GM21576 (cell line): Measurements from ENCODE around the gene EYA3.

Source experiments
- ATAC-seq: cut with Tn5 transposase; IDR thresholded peaks from one replicate; pipeline ENCODE4 v1.9.1; 2021; ENCODE audit warnings: mild to moderate bottlenecking, moderate library complexity; ENCODE audit not compliant: unreplicated experiment

The EYA3 gene

GRCh38 chr1:27973771-27974416, 114.5 kb downstream of the EYA3 start:
- ATAC-seq, result no peak

GRCh38 chr1:27972141-27972540, 116.3 kb downstream of the EYA3 start:
- ATAC-seq, result no peak

GRCh38 chr1:27971674-27972073, 116.7 kb downstream of the EYA3 start:
- no peak for ATAC-seq

DNA sequence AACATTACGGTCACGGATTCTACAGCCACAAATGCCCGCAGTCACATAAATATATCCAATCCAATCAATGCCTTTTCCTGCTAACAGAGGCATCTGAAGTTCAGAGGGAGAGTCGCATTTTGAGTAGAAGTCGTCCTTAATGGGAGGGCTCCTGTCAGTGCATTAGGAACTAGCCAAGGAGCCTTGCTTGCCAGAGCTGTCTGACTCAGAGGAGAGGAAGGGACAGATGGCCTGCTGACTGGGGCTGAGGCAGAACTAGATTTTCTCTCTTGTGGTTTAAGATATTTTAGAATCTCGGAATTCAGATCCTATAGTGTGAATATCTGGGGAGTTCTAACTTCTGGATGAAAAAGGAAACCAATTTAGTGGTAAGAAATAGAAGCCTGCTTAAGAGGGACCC, 118.0 kb downstream of the EYA3 start:
- no peak for ATAC-seq

DNA sequence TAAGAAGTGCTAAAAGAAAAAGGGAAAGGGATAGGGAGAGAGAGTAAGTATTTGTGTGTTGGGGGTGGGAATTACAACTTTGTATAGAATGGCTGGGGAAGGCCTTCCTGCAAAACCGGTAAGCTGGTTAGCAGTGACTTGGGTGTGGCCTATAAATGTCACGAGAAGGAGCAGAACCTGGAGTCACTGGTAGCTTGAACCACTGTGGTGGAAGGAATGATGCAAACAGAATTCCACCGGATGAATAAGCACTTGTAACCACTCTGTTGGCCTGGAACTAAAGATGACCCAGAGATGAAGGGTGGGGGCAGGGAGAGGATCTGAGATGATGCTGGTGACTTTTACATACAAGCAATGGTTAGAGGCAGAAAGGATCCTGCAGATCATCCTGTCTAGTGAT, 119.7 kb downstream of the EYA3 start:
- no peak for ATAC-seq

DNA sequence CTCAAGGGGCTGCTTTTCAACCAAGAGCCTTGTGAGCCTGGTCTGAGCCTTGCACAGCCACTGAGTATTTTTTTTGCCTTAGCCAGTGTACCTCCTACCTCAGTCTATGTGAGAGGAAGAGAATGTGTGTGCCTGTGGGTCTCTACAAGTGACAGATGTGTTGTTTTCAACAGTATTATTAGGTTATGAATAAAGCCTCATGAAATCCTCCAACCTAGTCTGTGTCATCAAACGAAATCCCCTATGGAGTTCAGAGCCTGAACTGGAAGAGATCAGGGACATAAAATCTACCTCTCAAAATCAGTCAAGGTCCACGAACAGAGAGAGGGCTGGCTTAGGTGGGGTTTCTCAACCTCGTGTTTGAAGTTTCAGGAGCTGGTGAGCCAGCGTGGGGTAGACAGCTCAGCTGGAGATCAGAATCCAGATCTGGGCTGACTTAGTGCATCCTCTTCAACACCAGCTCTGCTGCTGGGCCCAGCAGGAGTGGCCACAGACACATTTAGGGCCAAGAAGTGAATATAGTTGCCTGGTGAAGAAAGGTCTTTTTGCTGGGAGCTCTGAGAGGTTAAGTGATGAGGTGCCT, 120.4 kb downstream of the EYA3 start:
- no peak for ATAC-seq

DNA sequence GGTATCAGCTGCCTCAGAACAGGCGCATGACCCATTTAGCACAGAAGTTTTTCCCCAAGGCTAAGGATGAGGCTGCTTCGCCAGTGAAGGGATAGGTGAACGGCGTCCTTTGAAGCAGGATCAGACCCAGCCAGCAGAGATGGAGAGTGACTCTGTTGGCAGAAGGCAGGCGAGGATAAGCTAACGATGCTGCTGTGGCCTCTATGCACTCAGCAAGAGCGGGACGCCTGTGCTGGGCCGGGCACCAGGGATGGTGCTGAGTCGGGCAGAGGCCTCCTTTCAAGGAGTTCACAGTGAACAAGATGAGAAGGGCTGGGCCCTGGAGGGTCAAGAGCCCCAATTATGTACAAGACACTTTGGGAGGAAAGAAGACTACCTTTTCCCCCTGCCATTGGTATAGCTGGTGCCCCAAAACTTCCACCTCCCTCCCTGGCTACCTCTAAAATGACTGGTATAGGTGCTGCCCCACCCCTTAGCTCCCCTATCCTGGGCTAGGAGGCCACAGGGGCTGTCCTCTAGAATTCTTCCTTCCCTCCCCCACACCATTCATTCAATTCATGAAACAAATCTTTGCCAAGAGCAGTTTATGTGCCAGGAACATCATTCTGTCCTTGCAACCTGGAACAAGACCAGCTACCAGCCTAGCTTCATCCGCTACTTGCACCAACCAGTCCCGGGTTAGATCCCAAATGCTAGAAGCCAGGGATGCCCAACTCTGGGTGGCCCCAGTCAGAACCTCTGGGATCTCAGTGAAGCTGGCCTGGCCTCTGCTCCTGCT, 121.1 kb downstream of the EYA3 start:
- ATAC-seq, result no peak

- no peak for ATAC-seq
Measured at GRCh38 chr1:27966402-27967105, 121.9 kb downstream of the EYA3 start.

GRCh38 chr1:27963393-27963792, 125.0 kb downstream of the EYA3 start:
- ATAC-seq, result no peak

- ATAC-seq, result no peak
Measured at GRCh38 chr1:27961646-27962221, 126.7 kb downstream of the EYA3 start.

- no peak for ATAC-seq
Measured at GRCh38 chr1:27960762-27961645, 127.4 kb downstream of the EYA3 start.

DNA sequence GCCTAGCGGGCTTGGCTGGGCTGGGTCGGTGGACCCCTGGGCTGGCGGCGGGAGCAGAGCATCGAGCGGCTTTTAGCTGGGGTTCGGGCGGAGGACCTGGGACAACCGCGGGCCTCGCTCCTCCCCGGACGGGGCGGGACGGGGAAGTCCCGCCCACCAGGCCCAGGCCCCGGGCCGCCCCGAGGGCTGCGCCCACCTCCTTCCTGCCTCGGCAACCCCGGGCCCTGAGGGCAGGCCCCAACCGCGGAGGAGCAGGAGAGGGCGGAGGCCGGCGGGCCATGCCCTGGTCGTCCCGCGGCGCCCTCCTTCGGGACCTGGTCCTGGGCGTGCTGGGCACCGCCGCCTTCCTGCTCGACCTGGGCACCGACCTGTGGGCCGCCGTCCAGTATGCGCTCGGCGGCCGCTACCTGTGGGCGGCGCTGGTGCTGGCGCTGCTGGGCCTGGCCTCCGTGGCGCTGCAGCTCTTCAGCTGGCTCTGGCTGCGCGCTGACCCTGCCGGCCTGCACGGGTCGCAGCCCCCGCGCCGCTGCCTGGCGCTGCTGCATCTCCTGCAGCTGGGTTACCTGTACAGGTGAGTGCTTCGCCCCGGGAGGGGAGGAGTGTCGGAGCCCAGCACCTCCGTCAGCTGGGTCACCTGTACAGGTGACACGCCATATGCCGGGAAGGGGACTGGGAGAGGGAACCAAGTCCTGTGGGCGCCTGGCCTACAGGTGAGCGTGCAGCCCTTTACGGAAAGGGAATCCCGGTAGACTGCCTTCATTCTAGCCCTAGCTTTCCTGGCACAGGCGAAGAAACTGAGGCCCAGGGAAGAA, 128.4 kb downstream of the EYA3 start, which contains the start of gene XKR8:
XKR8 (plus strand) TSS at position 182 of the 812 bp plus-strand sequence; CDS start at position 279, 97 bp downstream.
- ATAC-seq, result peak; percentile 71

DNA sequence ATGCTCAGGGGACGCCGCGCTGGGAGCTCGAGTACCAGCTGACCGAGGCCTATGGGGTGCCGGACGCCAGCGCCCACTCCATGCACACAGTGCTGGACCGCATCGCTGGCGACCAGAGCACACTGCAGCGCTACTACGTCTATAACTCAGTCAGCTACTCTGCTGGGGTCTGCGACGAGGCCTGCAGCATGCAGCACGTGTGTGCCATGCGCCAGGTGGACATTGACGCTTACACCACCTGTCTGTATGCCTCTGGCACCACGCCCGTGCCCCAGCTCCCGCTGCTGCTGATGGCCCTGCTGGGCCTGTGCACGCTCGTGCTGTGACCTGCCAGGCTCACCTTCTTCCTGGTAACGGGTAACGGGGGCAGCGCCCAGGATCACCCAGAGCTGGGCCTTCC, 129.9 kb downstream of the EYA3 start:
- no peak for ATAC-seq

DNA sequence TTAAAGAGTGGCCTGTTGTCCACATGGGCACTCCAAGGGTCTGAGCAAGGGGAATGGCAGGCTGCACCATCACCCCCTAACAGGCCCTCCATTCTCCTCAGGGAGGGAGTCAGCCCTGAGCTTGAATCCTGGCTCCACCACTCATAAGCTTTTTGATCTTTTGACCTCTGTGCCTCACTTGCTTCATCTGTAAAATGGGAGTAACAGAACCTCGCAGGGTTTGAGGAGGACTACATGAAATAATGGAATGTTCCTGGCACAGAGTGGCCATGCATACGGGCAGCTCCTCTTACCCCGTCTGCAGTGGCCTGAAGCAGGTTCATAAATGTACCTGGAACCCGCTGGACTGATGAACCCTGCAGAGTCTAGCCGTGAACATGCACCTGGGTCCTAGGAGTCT, 130.8 kb downstream of the EYA3 start:
- no peak for ATAC-seq

- no peak for ATAC-seq
Measured at GRCh38 chr1:27956761-27957160, 131.6 kb downstream of the EYA3 start.

GRCh38 chr1:27955076-27955475, 133.3 kb downstream of the EYA3 start:
- ATAC-seq, result no peak

GRCh38 chr1:27954186-27954585, 134.2 kb downstream of the EYA3 start:
- ATAC-seq, result no peak

DNA sequence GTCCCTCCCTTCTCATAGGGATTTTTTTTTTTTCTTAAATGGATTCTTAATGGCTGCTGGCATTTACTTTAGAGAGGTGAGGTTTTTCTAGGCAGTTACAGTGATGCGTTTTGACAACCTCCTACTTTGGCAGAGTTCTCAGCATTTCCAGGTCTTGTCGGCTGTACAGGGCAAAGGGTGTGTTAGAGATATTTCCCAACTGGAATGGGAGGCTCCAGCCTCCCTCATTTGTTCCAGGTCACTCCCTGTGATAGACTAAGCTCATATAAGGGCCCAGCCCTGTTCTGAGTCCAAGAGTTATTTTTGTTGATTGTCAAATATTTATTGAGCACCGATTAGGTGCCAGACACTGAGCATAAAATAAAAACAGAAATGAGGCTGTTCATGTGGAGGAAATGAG, 136.3 kb downstream of the EYA3 start:
- ATAC-seq, result no peak

- ATAC-seq, result no peak
Measured at GRCh38 chr1:27951396-27951795, 137.0 kb downstream of the EYA3 start.
